ENCODE measurements around the gene SPATA46. TPM values are rescaled to one million over a fixed set of nuclear protein-coding genes. Genes with fewer than 3 reads are reported as not detected.

SPATA46 gene
- total RNA-seq, 2 experiments from 2014 or later: not detected

GRCh38 chr1:162405800-162406199, 29.1 kb upstream of the SPATA46 start:
- Mint-ChIP-seq H3K4me3 (no peak overlapping the region), H3K4me1 (ENCODE audit: low read depth) (no peaks in the 10 kb centered on the region), H3K27ac (no peak overlapping the region), H3K27me3 (ENCODE audit: low read depth) (peaks cover 5% of the 10 kb centered on the region), H3K9me3 (ENCODE audit: insufficient read depth) (no peaks in the 10 kb centered on the region), H3K36me3 (ENCODE audit: low read depth) (no peaks in the 10 kb centered on the region)
- ChIA-PET POLR2A (no interaction called here), CTCF (no interaction called here)
- no peak for ATAC-seq
- no peak for DNase-seq

- ChIA-PET CTCF (no interaction called here), POLR2A (interaction anchor here (0.6 kb wide), 1 partner anchor 23 kb away, joined by 3 read pairs; the partner anchor contains the start of gene C1orf226)
- H3K27me3 Mint-ChIP-seq (ENCODE audit: low read depth): peaks cover 5% of the 10 kb centered on the region
- H3K4me3 Mint-ChIP-seq: no peak overlapping the region
- H3K4me1 Mint-ChIP-seq (ENCODE audit: low read depth): no peaks in the 10 kb centered on the region
- H3K36me3 Mint-ChIP-seq (ENCODE audit: low read depth): no peaks in the 10 kb centered on the region
- DNase-seq: no peak
- H3K9me3 Mint-ChIP-seq (ENCODE audit: insufficient read depth): no peaks in the 10 kb centered on the region
- H3K27ac Mint-ChIP-seq: no peak overlapping the region
- no peak for ATAC-seq
Measured at GRCh38 chr1:162404550-162405160, 28.0 kb upstream of the SPATA46 start.

- Mint-ChIP-seq H3K9me3 (ENCODE audit: insufficient read depth) (no peaks in the 10 kb centered on the region), H3K36me3 (ENCODE audit: low read depth) (no peaks in the 10 kb centered on the region), H3K4me3 (no peak overlapping the region), H3K27ac (no peak overlapping the region), H3K27me3 (ENCODE audit: low read depth) (peaks cover 22% of the 10 kb centered on the region), H3K4me1 (ENCODE audit: low read depth) (no peaks in the 10 kb centered on the region)
- DNase-seq: no peak
- ATAC-seq: no peak
- POLR2A ChIA-PET: no interaction called here
- CTCF ChIA-PET: interaction anchor here (1.1 kb wide), 1 partner anchor 9 kb away, joined by 3 read pairs; no protein-coding TSS in a partner anchor
Measured at GRCh38 chr1:162400790-162401355, 24.2 kb upstream of the SPATA46 start.

- no peak for ATAC-seq
Measured at GRCh38 chr1:162398999-162399580, 22.4 kb upstream of the SPATA46 start.

GRCh38 chr1:162397943-162398560, 21.4 kb upstream of the SPATA46 start:
- no peaks in the 10 kb centered on the region for H3K4me1 Mint-ChIP-seq (ENCODE audit: low read depth)
- CTCF ChIA-PET: no interaction called here

More at GRCh38 chr1:162398999-162399580, 22.4 kb upstream of the SPATA46 start:
- no peaks in the 10 kb centered on the region for H3K36me3 Mint-ChIP-seq (ENCODE audit: low read depth)
- no peak overlapping the region for H3K4me3 Mint-ChIP-seq
- peaks cover 20% of the 10 kb centered on the region for H3K27me3 Mint-ChIP-seq (ENCODE audit: low read depth)
- CTCF ChIA-PET: no interaction called here
- POLR2A ChIA-PET: no interaction called here
- no peak overlapping the region for H3K27ac Mint-ChIP-seq
- no peak for DNase-seq
- H3K9me3 Mint-ChIP-seq (ENCODE audit: insufficient read depth): no peaks in the 10 kb centered on the region
- H3K4me1 Mint-ChIP-seq (ENCODE audit: low read depth): no peaks in the 10 kb centered on the region

GRCh38 chr1:162397039-162397448, 20.4 kb upstream of the SPATA46 start:
- Mint-ChIP-seq H3K9me3 (ENCODE audit: insufficient read depth) (no peaks in the 10 kb centered on the region), H3K4me1 (ENCODE audit: low read depth) (no peaks in the 10 kb centered on the region), H3K27me3 (ENCODE audit: low read depth) (peaks cover 20% of the 10 kb centered on the region), H3K4me3 (no peak overlapping the region), H3K27ac (no peak overlapping the region), H3K36me3 (ENCODE audit: low read depth) (no peaks in the 10 kb centered on the region)
- ChIA-PET POLR2A (no interaction called here), CTCF (no interaction called here)
- DNase-seq (no peak), ATAC-seq (no peak)

More at GRCh38 chr1:162397943-162398560, 21.4 kb upstream of the SPATA46 start:
- peaks cover 20% of the 10 kb centered on the region for H3K27me3 Mint-ChIP-seq (ENCODE audit: low read depth)
- ATAC-seq: no peak
- no peak overlapping the region for H3K4me3 Mint-ChIP-seq
- no peaks in the 10 kb centered on the region for H3K36me3 Mint-ChIP-seq (ENCODE audit: low read depth)
- no peak for DNase-seq
- H3K27ac Mint-ChIP-seq: no peak overlapping the region
- no peaks in the 10 kb centered on the region for H3K9me3 Mint-ChIP-seq (ENCODE audit: insufficient read depth)
- POLR2A ChIA-PET: no interaction called here

GRCh38 chr1:162396201-162396906, 19.7 kb upstream of the SPATA46 start:
- Mint-ChIP-seq H3K4me3 (no peak overlapping the region), H3K27me3 (ENCODE audit: low read depth) (peaks cover 22% of the 10 kb centered on the region), H3K4me1 (ENCODE audit: low read depth) (no peaks in the 10 kb centered on the region), H3K27ac (no peak overlapping the region), H3K36me3 (ENCODE audit: low read depth) (no peaks in the 10 kb centered on the region), H3K9me3 (ENCODE audit: insufficient read depth) (no peaks in the 10 kb centered on the region)
- CTCF ChIA-PET: no interaction called here
- DNase-seq: no peak
- no peak for ATAC-seq
- POLR2A ChIA-PET: no interaction called here

GRCh38 chr1:162391790-162392563, 15.3 kb upstream of the SPATA46 start:
- H3K27ac Mint-ChIP-seq: no peak overlapping the region
- no peaks in the 10 kb centered on the region for H3K9me3 Mint-ChIP-seq (ENCODE audit: insufficient read depth)
- no peak overlapping the region for H3K4me3 Mint-ChIP-seq
- H3K27me3 Mint-ChIP-seq (ENCODE audit: low read depth): peaks cover 19% of the 10 kb centered on the region
- ATAC-seq (no peak), DNase-seq (peak; percentile 33)
- CTCF ChIA-PET: interaction anchor here (1.0 to 1.7 kb wide), 3 partner anchors 9 to 336 kb away, joined by 3 to 11 read pairs (median 3); partner anchors contain the start of gene C1orf226
- H3K36me3 Mint-ChIP-seq (ENCODE audit: low read depth): no peaks in the 10 kb centered on the region
- POLR2A ChIA-PET: no interaction called here
- H3K4me1 Mint-ChIP-seq (ENCODE audit: low read depth): peaks cover 1% of the 10 kb centered on the region

GRCh38 chr1:162390396-162391185, 13.9 kb upstream of the SPATA46 start:
- Mint-ChIP-seq H3K27me3 (ENCODE audit: low read depth) (peaks cover 9% of the 10 kb centered on the region), H3K4me1 (ENCODE audit: low read depth) (peaks cover 1% of the 10 kb centered on the region), H3K9me3 (ENCODE audit: insufficient read depth) (no peaks in the 10 kb centered on the region), H3K27ac (no peak overlapping the region), H3K36me3 (ENCODE audit: low read depth) (no peaks in the 10 kb centered on the region), H3K4me3 (no peak overlapping the region)
- CTCF ChIA-PET: interaction anchor here (1.7 kb wide), 1 partner anchor 334 kb away, joined by 11 read pairs; no protein-coding TSS in a partner anchor
- POLR2A ChIA-PET: no interaction called here
- ATAC-seq: no peak
- DNase-seq: peak; percentile 18

GRCh38 chr1:162389971-162390370, 13.3 kb upstream of the SPATA46 start:
- H3K36me3 Mint-ChIP-seq (ENCODE audit: low read depth): no peaks in the 10 kb centered on the region
- peaks cover 1% of the 10 kb centered on the region for H3K4me1 Mint-ChIP-seq (ENCODE audit: low read depth)
- ATAC-seq: no peak
- ChIA-PET CTCF (no interaction called here), POLR2A (no interaction called here)
- no peaks in the 10 kb centered on the region for H3K9me3 Mint-ChIP-seq (ENCODE audit: insufficient read depth)
- DNase-seq: no peak
- no peak overlapping the region for H3K27ac Mint-ChIP-seq
- H3K27me3 Mint-ChIP-seq (ENCODE audit: low read depth): peaks cover 9% of the 10 kb centered on the region
- H3K4me3 Mint-ChIP-seq: no peak overlapping the region
